ENCODE data around the gene UMPS.
"Not testable (repeated sequence)": the region's sequence is repeated elsewhere in the genome, so short reads cannot be mapped to it uniquely, and the experiment has no call there.

UMPS gene

DNA sequence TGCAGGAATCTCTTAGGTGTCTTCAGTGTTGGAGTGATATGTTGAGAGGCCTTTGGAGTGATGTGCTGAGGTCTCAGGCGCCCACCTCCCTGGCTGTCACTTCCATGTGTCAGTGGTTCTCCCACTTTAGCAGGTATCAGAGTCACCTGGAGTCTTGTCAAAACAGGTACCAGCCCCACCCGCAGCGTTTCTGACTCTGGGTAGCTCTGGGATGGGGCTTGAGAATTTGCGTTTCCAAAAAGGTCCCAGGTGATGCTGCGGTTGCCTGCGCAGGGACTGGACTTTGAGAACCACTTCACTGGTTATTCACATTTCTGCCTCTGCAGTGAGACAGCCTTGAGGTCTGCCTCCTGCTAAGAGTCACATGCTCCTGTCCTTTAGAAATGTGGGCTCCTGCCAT is 15.5 kb downstream of the UMPS start:
- H3K36me3 Mint-ChIP-seq = peaks cover 15 to 42% of the 10 kb centered on the region in 2 donors
- DNase-seq (no peak), ATAC-seq (replicated peaks) (no peak)
- peaks cover 0 to 4% of the 10 kb centered on the region in 2 donors for H3K4me1 Mint-ChIP-seq
- no peaks in the 10 kb centered on the region for H3K27me3 Mint-ChIP-seq
- no peak overlapping the region for H3K27ac Mint-ChIP-seq
- no peaks in the 10 kb centered on the region for H3K9me3 Mint-ChIP-seq
- no peak overlapping the region for H3K4me3 Mint-ChIP-seq

DNA sequence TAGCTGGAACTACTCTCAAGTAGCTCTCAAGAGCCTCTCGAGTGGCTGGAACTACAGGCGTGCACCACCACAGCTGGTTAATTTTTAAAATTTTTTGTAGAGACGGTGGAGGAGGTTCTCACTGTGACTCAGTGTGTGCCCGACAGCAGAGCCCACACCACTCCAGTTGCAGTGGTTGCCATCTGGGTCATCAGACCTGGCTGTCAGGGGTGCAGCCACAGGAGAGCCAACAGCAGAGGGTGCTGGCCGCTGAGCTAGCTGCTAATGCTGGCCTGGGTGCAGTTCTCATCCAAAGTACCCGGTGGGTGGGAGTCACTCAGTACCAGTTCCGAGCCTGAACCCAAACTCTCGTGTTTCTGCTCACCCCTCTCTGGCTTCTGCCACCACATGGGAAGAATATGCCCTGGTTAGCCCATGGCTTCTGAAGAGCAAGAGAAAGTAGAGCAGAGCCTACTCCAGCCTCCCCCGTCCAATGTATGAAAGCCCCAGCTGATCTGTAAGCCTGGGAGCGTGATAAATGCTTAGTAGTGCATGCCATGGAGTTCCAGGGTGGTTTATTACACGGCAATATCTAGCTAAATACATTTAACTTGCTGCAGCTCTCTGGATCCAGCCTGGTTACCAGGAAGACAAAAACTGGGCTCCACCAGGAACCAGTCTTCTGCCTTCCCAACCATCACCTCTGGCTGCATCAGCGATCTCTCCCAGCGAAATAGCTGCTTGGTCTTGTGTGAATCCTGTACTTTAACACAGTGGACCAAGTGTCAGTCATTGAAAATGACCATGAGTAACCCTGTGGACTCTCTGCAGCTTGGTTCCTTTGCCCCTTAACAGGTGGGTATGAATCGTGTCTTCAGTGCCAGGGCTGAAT is 17.1 kb downstream of the UMPS start:
- no peak for DNase-seq
- no peak overlapping the region for H3K4me3 Mint-ChIP-seq
- no peak for ATAC-seq (replicated peaks)
- no peaks in the 10 kb centered on the region for H3K4me1 Mint-ChIP-seq
- no peak overlapping the region for H3K27ac Mint-ChIP-seq
- peaks cover 0 to 5% of the 10 kb centered on the region in 2 donors for H3K27me3 Mint-ChIP-seq
- no peaks in the 10 kb centered on the region for H3K9me3 Mint-ChIP-seq
- H3K36me3 Mint-ChIP-seq = peaks cover 10 to 36% of the 10 kb centered on the region in 2 donors

DNA sequence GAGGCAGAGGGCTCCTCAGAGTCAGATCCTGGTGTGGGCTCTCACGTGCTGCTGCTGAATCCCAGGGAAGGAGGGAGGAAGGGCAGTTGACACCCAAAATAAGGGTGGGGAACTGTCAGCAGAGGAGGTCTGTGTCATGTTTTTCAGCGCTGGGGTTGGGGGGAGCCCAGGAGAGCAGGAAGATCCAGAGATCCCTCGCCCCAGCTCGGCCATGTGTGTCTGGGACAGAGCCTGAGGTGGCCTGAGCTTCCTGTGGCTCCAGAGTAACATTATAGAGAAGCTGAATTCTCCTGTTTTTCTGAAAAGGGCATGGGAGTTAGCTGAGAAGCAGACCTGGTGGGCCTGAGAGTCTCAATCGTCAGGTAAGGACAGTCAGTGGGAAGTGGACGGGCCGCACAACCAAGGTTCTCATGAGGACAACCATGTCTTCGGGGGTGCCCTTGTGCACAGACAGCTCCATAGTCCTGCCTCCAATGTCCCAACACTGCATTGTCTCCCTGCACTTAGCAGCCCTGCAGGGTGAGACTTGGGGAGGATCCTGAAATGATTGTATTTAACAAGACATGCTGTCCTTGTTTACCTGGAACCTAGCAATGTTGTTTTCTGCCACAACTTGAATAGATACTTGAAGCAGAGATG is 18.4 kb downstream of the UMPS start:
- Mint-ChIP-seq H3K27ac (peak overlapping the region; percentile 57), H3K27me3 (peaks cover 0 to 8% of the 10 kb centered on the region in 2 donors), H3K36me3 (peaks cover 8 to 31% of the 10 kb centered on the region in 2 donors), H3K4me1 (no peaks in the 10 kb centered on the region), H3K9me3 (no peaks in the 10 kb centered on the region), H3K4me3 (no peak overlapping the region)
- no peak for DNase-seq
- no peak for ATAC-seq (replicated peaks)

DNA sequence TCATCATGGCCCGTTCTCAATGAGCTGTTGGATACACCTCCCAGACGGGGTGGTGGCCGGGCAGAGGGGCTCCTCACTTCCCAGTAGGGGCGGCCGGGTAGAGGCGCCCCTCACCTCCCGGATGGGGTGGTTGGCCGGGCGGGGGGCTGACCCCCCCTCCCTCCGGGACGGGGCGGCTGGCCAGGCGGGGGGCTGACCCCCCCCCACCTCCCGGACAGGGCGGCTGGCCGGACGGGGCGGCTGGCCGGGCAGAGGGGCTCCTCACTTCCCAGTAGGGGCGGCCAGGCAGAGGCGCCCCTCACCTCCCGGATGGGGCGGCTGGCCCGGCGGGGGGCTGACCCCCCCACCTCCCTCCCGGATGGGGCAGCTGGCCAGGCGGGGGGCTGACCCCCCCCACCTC is 19.6 kb downstream of the UMPS start:
- not testable (repeated sequence) for H3K9me3 Mint-ChIP-seq; H3K27ac Mint-ChIP-seq; DNase-seq; H3K27me3 Mint-ChIP-seq; H3K4me1 Mint-ChIP-seq; H3K4me3 Mint-ChIP-seq; ATAC-seq (replicated peaks)
- H3K36me3 Mint-ChIP-seq = peaks cover 6 to 28% of the 10 kb centered on the region in 2 donors

DNA sequence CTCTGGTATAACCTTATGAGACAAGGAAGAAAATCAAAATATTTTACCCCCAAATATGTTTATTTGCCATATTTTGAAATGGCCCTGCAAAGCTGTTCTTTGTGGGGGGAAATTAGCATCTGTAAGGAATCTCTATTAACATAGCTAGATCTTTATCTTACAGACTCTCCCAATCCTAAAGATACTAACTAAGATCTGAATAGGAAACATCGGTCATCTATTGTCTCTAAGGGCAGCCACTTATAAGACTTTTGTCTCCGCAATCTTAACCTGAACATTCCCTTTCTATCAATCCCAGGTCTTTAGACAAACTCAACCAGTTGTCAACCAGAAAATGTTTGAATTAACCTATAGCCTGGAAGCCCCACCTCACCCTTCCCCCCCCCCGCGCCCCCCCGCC is 21.2 kb downstream of the UMPS start:
- DNase-seq (no peak), ATAC-seq (replicated peaks) (no peak)
- no peaks in the 10 kb centered on the region for H3K9me3 Mint-ChIP-seq
- no peak overlapping the region for H3K27ac Mint-ChIP-seq
- H3K27me3 Mint-ChIP-seq = peaks cover 0 to 8% of the 10 kb centered on the region in 2 donors
- H3K4me3 Mint-ChIP-seq = no peak overlapping the region
- no peaks in the 10 kb centered on the region for H3K4me1 Mint-ChIP-seq
- peaks cover 6 to 16% of the 10 kb centered on the region in 2 donors for H3K36me3 Mint-ChIP-seq

DNA sequence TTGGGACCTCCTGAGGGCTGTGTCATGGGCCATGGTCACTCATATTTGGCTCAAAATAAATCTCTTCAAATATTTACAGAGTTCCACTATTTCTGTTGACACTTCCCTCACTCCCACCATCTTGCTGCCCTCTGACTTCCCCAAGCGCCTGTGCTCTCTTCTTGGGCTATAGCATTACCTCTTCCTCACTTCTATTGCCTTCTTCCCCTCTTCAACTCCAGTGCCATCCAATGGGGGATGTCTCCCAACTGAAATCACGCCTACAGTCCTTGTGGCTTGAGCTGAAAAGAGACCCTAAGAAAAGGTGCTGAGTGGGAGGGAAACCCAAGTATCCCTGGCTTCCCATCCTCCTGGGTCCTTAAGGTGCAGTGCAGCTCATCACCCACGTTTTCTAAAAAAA is 21.8 kb downstream of the UMPS start:
- H3K27me3 Mint-ChIP-seq = peaks cover 5 to 8% of the 10 kb centered on the region in 2 donors
- DNase-seq (no peak), ATAC-seq (replicated peaks) (no peak)
- H3K4me3 Mint-ChIP-seq = no peak overlapping the region
- no peaks in the 10 kb centered on the region for H3K9me3 Mint-ChIP-seq
- H3K27ac Mint-ChIP-seq = no peak overlapping the region
- H3K4me1 Mint-ChIP-seq = no peaks in the 10 kb centered on the region
- peaks cover 6 to 13% of the 10 kb centered on the region in 2 donors for H3K36me3 Mint-ChIP-seq

DNA sequence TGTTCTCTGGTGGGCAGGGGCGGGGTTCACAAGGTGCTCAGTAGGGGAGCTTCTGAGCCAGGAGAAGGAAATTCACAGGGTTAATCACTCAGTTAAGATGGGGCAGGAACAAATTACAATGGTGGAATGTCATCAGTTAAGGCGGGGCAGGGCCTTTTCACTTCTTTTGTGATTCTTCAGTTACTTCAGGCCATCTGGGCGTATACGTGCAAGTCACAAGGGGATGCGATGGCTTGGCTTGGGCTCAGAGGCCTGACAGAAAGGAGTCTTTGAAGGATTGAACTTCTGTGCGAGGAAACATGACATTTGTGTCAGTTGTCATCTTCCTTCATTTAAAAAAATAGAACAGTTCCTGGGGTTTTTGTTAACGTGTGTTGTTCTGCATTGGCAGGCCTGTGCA is 27.7 kb downstream of the UMPS start:
- H3K4me1 Mint-ChIP-seq = peaks cover 10 to 14% of the 10 kb centered on the region in 2 donors
- not testable (repeated sequence) for DNase-seq; H3K36me3 Mint-ChIP-seq; ATAC-seq (replicated peaks); H3K27ac Mint-ChIP-seq; H3K4me3 Mint-ChIP-seq; H3K9me3 Mint-ChIP-seq
- peaks cover 7 to 32% of the 10 kb centered on the region in 2 donors for H3K27me3 Mint-ChIP-seq

DNA sequence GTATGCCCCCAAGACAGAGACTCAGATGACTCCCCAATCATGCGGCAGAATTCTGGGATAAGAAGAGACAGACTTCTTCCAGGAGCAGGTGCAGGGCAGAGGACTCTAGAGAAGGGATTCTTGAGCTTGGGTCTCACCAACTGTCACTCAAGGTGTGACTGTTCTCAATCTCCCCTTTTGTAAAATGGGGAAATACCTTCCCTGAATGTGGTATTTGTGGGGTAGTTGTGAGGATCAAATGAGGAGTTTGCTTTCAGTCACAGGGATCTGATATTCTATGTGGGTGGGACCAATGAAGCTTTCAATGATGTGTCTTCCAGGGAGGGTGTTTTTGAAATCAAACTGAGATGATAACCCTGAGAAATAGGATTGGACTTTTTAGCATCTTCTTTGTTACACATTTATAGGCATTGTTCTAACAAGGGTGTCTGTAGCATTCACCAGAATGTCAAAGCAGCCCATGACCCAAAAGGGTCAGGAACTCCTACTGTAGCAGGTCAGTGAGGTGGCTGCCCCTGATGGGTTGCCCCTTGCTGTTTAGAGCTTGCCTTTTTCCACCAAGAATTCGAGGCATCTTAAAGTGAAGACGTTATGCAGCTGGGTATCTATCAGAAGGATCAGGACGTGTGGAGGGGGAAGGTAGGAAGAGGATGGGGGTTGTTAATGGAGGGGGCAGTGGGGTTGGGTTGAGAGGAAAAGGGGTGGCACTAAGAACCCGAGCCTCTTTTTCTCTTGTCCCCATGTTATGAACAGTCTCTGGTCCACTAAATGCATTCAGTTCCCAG is 28.8 kb downstream of the UMPS start:
- Mint-ChIP-seq H3K36me3 (no peaks in the 10 kb centered on the region), H3K4me3 (no peak overlapping the region), H3K9me3 (no peaks in the 10 kb centered on the region), H3K4me1 (peaks cover 10 to 14% of the 10 kb centered on the region in 2 donors), H3K27ac (no peak overlapping the region), H3K27me3 (peaks cover 7 to 32% of the 10 kb centered on the region in 2 donors)
- ATAC-seq (replicated peaks) (peak; percentile 51 to 79), DNase-seq (no peak)

DNA sequence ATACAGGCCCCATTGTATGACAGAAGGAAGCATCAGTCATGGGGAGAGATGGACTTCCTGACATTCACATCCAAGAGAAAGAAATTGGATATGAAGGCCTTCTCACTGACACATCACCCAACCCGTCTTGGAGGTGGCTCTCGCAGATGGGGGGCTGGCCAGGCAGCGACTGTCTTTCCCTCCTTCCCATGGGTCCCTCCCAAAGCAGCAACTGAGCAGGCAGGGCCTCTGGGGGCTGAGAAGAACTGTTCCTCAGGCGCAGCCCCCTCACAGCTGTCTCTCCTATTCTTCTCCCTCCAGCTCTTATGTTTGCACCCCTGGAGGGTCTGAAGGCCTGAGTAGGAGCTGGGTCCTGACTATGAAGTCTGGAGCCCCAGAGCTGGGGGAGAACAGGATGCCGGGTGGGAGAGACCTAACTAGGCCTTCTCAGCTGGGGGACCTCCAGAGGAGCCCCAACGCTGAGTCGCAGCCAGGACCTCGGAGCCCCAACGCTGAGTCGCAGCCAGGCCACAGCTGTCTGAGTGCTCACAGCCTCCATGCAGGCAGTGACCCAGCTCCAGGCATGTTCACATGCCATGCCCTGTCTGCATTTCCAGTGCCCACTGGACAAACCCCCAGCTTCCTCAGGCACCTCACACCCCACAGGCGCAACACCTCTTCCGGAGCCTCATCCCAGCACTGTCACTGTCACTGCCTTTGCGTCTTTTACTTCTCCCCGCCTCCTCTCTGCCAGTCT is 29.6 kb downstream of the UMPS start:
- H3K27ac Mint-ChIP-seq = peak overlapping the region; percentile 27
- DNase-seq (no peak), ATAC-seq (replicated peaks) (no peak)
- peaks cover 7 to 32% of the 10 kb centered on the region in 2 donors for H3K27me3 Mint-ChIP-seq
- peaks cover 10 to 14% of the 10 kb centered on the region in 2 donors for H3K4me1 Mint-ChIP-seq
- H3K36me3 Mint-ChIP-seq = no peaks in the 10 kb centered on the region
- no peak overlapping the region for H3K4me3 Mint-ChIP-seq
- H3K9me3 Mint-ChIP-seq = no peaks in the 10 kb centered on the region

DNA sequence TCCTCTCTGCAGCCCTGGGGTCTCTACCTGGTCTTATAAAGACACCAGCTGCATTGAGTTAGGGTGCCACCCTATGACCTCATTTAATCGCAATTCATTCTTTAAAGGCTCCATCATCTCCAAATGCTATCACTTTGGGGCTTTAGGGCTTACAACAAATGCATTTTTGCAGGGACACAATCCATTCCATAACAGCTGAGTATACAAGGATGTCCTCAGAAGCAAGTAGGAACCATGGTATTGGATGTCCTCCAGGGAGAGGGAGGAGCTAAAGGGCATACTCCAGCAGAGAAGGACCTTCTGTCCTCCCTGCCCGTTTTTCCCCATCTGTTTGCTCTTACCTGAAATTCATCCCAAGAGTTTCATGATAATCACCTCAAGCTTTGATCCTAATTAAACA is 30.3 kb downstream of the UMPS start:
- Mint-ChIP-seq H3K4me1 (peaks cover 10 to 14% of the 10 kb centered on the region in 2 donors), H3K36me3 (no peaks in the 10 kb centered on the region), H3K27ac (no peak overlapping the region), H3K4me3 (no peak overlapping the region), H3K27me3 (peaks cover 12 to 32% of the 10 kb centered on the region in 2 donors), H3K9me3 (no peaks in the 10 kb centered on the region)
- ATAC-seq (replicated peaks) (no peak), DNase-seq (no peak)

DNA sequence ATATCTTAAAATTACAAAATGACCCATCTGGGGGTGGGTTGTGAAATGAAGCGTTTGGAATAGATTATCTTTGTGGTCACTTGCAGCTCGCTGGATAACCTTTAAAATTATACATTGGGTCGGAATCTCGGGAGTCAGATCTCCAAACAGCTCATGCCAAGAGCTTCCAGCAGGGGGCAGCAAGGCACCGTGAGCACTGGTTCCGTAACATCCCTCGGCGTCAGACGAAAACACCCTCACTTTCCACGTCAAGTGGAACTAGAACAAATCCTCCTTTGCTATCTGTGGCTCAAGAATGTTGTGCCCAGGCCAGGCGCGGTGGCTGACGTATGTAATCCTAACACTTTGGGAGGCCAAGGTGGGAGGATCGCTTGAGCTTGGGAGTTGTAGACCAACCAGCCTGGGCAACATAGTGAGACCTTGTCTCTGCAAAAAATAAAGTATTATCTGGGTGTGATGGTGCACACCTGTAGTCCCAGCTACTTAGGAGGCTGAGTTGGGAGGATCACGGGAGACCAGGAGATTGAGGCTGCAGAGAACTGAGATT is 31.1 kb downstream of the UMPS start:
- ATAC-seq (replicated peaks) (peak; percentile 78 to 82), DNase-seq (peak; percentile 46)
- Mint-ChIP-seq H3K4me3 (peak overlapping the region; percentile 60 to 78), H3K9me3 (no peaks in the 10 kb centered on the region), H3K36me3 (no peaks in the 10 kb centered on the region), H3K27me3 (peaks cover 13 to 32% of the 10 kb centered on the region in 2 donors), H3K27ac (no peak overlapping the region), H3K4me1 (peaks cover 10 to 14% of the 10 kb centered on the region in 2 donors)

DNA sequence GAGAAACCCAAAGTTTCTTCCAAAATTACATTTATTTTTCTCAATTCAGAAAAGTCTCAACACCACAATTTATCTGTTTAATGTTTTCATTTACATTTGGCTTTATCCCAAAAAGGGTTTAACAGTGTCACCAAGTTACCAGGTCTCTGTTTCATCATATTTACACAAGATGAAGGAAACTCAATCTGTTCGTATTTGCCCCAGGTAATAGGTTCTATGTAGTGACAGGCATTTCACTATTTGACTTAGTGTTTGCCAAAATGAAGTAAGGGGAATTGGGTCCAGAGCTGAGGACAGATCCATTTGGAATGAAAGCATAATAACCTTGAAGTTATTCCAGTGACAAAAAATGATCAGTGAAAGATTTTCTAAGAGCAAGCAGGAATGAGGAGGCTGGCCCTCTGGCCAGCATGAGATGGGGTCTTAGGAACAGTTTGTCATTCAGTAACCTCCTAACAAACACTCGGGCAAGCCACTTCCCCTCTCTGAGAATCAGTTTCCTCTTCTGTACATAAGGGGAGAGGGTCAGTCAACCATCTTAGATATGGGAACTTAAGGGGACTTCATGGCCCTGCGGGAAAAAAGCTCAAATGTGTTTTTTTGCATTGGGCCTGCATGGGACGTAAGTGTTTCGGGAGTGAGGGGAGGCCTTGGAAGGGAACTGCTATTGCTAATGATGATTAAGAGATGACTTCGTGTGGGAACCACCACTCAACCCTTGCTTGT is 31.8 kb downstream of the UMPS start:
- H3K27ac Mint-ChIP-seq = no peak overlapping the region

DNA sequence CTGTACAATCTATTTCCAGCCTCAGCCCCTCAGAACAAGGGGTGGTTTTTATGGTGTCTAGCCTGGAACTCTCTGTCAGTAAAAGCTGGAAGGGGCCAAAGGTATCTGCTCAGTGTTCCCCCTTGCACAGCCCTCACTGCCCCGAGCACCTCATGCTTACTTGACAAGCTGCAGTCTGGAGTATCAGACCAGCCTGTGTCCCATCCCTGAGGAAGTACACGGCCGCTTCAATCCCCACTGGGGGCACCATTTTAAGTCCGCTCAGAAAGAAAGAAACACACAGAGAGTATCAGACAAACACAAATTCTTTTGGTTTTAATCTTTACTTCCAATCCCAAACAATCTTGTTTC is 32.4 kb downstream of the UMPS start:
- Mint-ChIP-seq H3K27ac (no peak overlapping the region), H3K27me3 (peaks cover 12 to 20% of the 10 kb centered on the region in 2 donors), H3K36me3 (no peaks in the 10 kb centered on the region), H3K4me3 (no peak overlapping the region), H3K4me1 (peaks cover 10 to 14% of the 10 kb centered on the region in 2 donors), H3K9me3 (no peaks in the 10 kb centered on the region)
- ATAC-seq (replicated peaks) (no peak), DNase-seq (no peak)

More for the DNA sequence above, 31.8 kb downstream of the UMPS start:
- H3K27me3 Mint-ChIP-seq = peaks cover 13 to 26% of the 10 kb centered on the region in 2 donors
- no peaks in the 10 kb centered on the region for H3K9me3 Mint-ChIP-seq
- H3K36me3 Mint-ChIP-seq = no peaks in the 10 kb centered on the region
- peaks cover 10 to 14% of the 10 kb centered on the region in 2 donors for H3K4me1 Mint-ChIP-seq
- H3K4me3 Mint-ChIP-seq = no peak overlapping the region
- no peak for DNase-seq
- no peak for ATAC-seq (replicated peaks)

Data from stimulated activated naive B cell treated with anti-CD40 and anti-IgM and Interleukin-4, amounts not matched to agents 10 μg/mL and 1 μg/mL and 100 μg/mL, for 72 hours (primary cell).